ENCODE results near the gene EVA1C.

DNA sequence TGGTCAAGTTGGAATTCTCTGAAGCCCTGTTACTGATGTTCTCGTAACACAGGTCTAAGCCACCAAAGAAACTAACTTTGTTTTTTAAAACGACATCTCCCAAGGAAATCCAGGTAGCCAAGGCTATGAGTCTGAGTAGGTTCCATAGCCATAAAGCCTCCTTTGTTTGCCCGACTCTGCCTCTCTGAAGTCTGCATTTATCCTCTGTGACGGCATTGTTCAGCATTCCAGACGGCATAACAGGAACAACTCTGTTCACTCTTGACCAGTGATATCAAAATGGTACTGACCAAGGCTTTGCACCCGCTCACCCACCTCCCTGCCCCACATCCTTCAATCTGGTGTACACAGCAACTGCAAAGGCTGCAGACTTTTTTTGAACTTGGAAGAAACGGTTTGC is 34.5 kb upstream of the EVA1C start:
- TF ChIP-seq, protein P1, sequence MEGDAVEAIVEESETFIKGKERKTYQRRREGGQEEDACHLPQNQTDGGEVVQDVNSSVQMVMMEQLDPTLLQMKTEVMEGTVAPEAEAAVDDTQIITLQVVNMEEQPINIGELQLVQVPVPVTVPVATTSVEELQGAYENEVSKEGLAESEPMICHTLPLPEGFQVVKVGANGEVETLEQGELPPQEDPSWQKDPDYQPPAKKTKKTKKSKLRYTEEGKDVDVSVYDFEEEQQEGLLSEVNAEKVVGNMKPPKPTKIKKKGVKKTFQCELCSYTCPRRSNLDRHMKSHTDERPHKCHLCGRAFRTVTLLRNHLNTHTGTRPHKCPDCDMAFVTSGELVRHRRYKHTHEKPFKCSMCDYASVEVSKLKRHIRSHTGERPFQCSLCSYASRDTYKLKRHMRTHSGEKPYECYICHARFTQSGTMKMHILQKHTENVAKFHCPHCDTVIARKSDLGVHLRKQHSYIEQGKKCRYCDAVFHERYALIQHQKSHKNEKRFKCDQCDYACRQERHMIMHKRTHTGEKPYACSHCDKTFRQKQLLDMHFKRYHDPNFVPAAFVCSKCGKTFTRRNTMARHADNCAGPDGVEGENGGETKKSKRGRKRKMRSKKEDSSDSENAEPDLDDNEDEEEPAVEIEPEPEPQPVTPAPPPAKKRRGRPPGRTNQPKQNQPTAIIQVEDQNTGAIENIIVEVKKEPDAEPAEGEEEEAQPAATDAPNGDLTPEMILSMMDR (IDR thresholded peaks at IDR 0.05) = no peak
- no peak for TF ChIP-seq POLR2A (IDR thresholded peaks at IDR 0.05)
